HEK293 (cell line): Measurements from ENCODE around the gene DNAJC30.

Experiments used
- CTCF ChIA-PET: fragments of 350-600 bp; formaldehyde crosslinking; extraction: SDS; loops from one replicate; lab custom pipeline; 2021; ENCODE audit warnings: antibody characterized with exemption; lab: Yijun Ruan, JAX
- POLR2A ChIA-PET: fragments of 300-600 bp; formaldehyde crosslinking; extraction: SDS; loops from one replicate; lab custom pipeline; 2020; ENCODE audit warnings: antibody characterized with exemption, inconsistent platforms; lab: Yijun Ruan, JAX
- H3K27ac ChIP-seq: fragments of 200-500 bp; sonication (Bioruptor generic); 2 replicates; pipeline ENCODE4 v1.5.1; 2014; ENCODE audit warnings: low read depth, low read length, control low read depth, inconsistent platforms; ENCODE audit errors: extremely low read depth
- H3K36me3 ChIP-seq, 2 experiments: fragments of 200-500 bp in 1 of 2; sonication (Bioruptor generic) in 1 of 2; 1 replicate in 1 of 2; 2 replicates in 1 of 2; pipeline ENCODE4 v1.5.1; 2014 to 2017; ENCODE audit warnings: inconsistent platforms in 2 of 2, low read length in 2 of 2; ENCODE audit not compliant: control insufficient read depth in 2 of 2, insufficient read depth in 1 of 2
- H3K4me1 ChIP-seq: fragments of 200-500 bp; sonication (Bioruptor generic); 2 replicates; pipeline ENCODE4 v1.5.1; 2014; ENCODE audit warnings: mild to moderate bottlenecking, low read length, inconsistent platforms; ENCODE audit not compliant: control insufficient read depth, insufficient read depth
- H3K4me3 ChIP-seq: 2 replicates; pipeline ENCODE4 v1.5.1; 2011; ENCODE audit warnings: low read depth, mild to moderate bottlenecking, control low read depth, low read length, moderate library complexity
- H3K9me3 ChIP-seq: fragments of 200-500 bp; sonication (Bioruptor generic); 2 replicates; pipeline ENCODE4 v1.5.1; 2014; ENCODE audit warnings: low read depth, low read length, inconsistent platforms; ENCODE audit not compliant: control insufficient read depth, insufficient read depth
- GLIS1 ChIP-seq: fragments of 450-650 bp; formaldehyde crosslinking; IDR thresholded peaks from 2 replicates; pipeline ENCODE4 v1.5.1; 2016; ENCODE audit warnings: missing biosample characterization, missing genetic modification characterization
- GLIS2 ChIP-seq: fragments of 450-650 bp; formaldehyde crosslinking; IDR thresholded peaks from 2 replicates; pipeline ENCODE4 v1.5.1; 2016; ENCODE audit warnings: missing biosample characterization, missing genetic modification characterization
- PRDM2 ChIP-seq: fragments of 450-650 bp; formaldehyde crosslinking; IDR thresholded peaks from 2 replicates; pipeline ENCODE4 v1.5.1; 2016; ENCODE audit warnings: missing biosample characterization, missing genetic modification characterization, borderline replicate concordance
- ZBTB48 ChIP-seq: fragments of 450-650 bp; formaldehyde crosslinking; IDR thresholded peaks from 2 replicates; pipeline ENCODE4 v1.5.1; 2016; ENCODE audit warnings: missing biosample characterization, missing genetic modification characterization
- ZFP3 ChIP-seq: fragments of 450-650 bp; formaldehyde crosslinking; IDR thresholded peaks from 2 replicates; pipeline ENCODE4 v1.5.1; 2016; ENCODE audit warnings: low read depth, missing biosample characterization, missing genetic modification characterization
- ZNF121 ChIP-seq: fragments of 450-650 bp; formaldehyde crosslinking; IDR thresholded peaks from 2 replicates; pipeline ENCODE4 v1.5.1; 2016; ENCODE audit warnings: missing biosample characterization, missing genetic modification characterization
- ZNF140 ChIP-seq: fragments of 450-650 bp; formaldehyde crosslinking; IDR thresholded peaks from 2 replicates; pipeline ENCODE4 v1.5.1; 2016; ENCODE audit warnings: missing biosample characterization, missing genetic modification characterization
- ZNF214 ChIP-seq: fragments of 450-650 bp; formaldehyde crosslinking; IDR thresholded peaks from 2 replicates; pipeline ENCODE4 v1.5.1; 2017; ENCODE audit warnings: missing biosample characterization, mild to moderate bottlenecking, missing genetic modification characterization, borderline replicate concordance
- ZNF24 ChIP-seq: fragments of 450-650 bp; formaldehyde crosslinking; IDR thresholded peaks from 2 replicates; pipeline ENCODE4 v1.5.1; 2016; ENCODE audit warnings: missing biosample characterization, missing genetic modification characterization
- ZNF292 ChIP-seq: fragments of 450-650 bp; formaldehyde crosslinking; IDR thresholded peaks from 2 replicates; pipeline ENCODE4 v1.5.1; 2016; ENCODE audit warnings: low read depth, missing biosample characterization, missing genetic modification characterization, borderline replicate concordance
- ZNF354C ChIP-seq: fragments of 450-650 bp; formaldehyde crosslinking; IDR thresholded peaks from 2 replicates; pipeline ENCODE4 v1.5.1; 2016; ENCODE audit warnings: missing biosample characterization, missing genetic modification characterization, low read depth, borderline replicate concordance
- ZNF521 ChIP-seq: fragments of 450-650 bp; formaldehyde crosslinking; IDR thresholded peaks from 2 replicates; pipeline ENCODE4 v1.5.1; 2017; ENCODE audit warnings: missing biosample characterization, mild to moderate bottlenecking, missing genetic modification characterization
- ZNF596 ChIP-seq: fragments of 450-650 bp; IDR thresholded peaks from 2 replicates; pipeline ENCODE4 v1.5.0; 2018; ENCODE audit warnings: missing biosample characterization, mild to moderate bottlenecking, missing genetic modification characterization, moderate library complexity
- ZNF670 ChIP-seq: fragments of 450-650 bp; formaldehyde crosslinking; IDR thresholded peaks from 2 replicates; pipeline ENCODE4 v1.5.1; 2016; ENCODE audit warnings: missing biosample characterization, missing genetic modification characterization, low read depth
- ZSCAN5A ChIP-seq: fragments of 450-650 bp; formaldehyde crosslinking; IDR thresholded peaks from 2 replicates; pipeline ENCODE4 v1.5.1; 2016; ENCODE audit warnings: missing biosample characterization, missing genetic modification characterization

The DNAJC30 gene

GRCh38 chr7:73671857-73672445, 11.3 kb downstream of the DNAJC30 start:
- Histone ChIP-seq H3K4me1 (no peaks in the 10 kb centered on the region; the same call in 1 of the 2 replicates), H3K36me3 (peaks cover 0 to 8% of the 10 kb centered on the region in 2 experiments; a peak in 1 of 3 replicates), H3K4me3 (no peak overlapping the region), H3K27ac (no peak overlapping the region), H3K9me3 (no peaks in the 10 kb centered on the region)
- CTCF ChIA-PET: interaction anchor here (0.6 to 2.0 kb wide), 2 partner anchors 65 to 123 kb away, joined by 4 to 5 read pairs; no protein-coding TSS in a partner anchor
- TF ChIP-seq ZSCAN5A (tag by site-specific recombination) (no peak), ZNF292 (tag by site-specific recombination) (no peak), ZNF596 (no peak), ZBTB48 (tag by site-specific recombination) (0 out of 2 replicates have a peak, but pooled peaks have one; percentile 45), ZFP3 (tag by site-specific recombination) (no peak)
- POLR2A ChIA-PET: interaction anchor here (0.8 to 0.9 kb wide), 2 partner anchors 67 to 160 kb away, joined by 4 to 6 read pairs; partner anchors contain the start of gene ABHD11

GRCh38 chr7:73671322-73671661, 12.0 kb downstream of the DNAJC30 start:
- POLR2A ChIA-PET: interaction anchor here (0.8 to 0.9 kb wide), 2 partner anchors 67 to 159 kb away, joined by 4 to 6 read pairs; partner anchors contain the start of gene ABHD11
- H3K36me3 ChIP-seq: peaks cover 0 to 8% of the 10 kb centered on the region in 2 experiments; a peak in 1 of 3 replicates
- no peaks in the 10 kb centered on the region for H3K9me3 ChIP-seq
- H3K4me3 ChIP-seq: no peak overlapping the region
- no peaks in the 10 kb centered on the region; the same call in 1 of the 2 replicates for H3K4me1 ChIP-seq
- no peak overlapping the region for H3K27ac ChIP-seq
- TF ChIP-seq ZNF24 (tag by site-specific recombination): no peak
- no peak for TF ChIP-seq ZNF121
- TF ChIP-seq ZNF670 (tag by site-specific recombination): no peak
- no peak for TF ChIP-seq ZNF214 (tag by site-specific recombination)
- TF ChIP-seq PRDM2 (tag by site-specific recombination): no peak
- no peak for TF ChIP-seq ZNF354C (tag by site-specific recombination)
- TF ChIP-seq GLIS1: peak; percentile 36; the same call in 1 of the 2 replicates
- no peak for TF ChIP-seq ZNF521 (tag by site-specific recombination)
- TF ChIP-seq ZNF140: no peak
- 0 out of 2 replicates have a peak, but pooled peaks have one; percentile 9 for TF ChIP-seq GLIS2 (tag by site-specific recombination)
- CTCF ChIA-PET: interaction anchor here (0.6 kb wide), 1 partner anchor 122 kb away, joined by 5 read pairs; no protein-coding TSS in a partner anchor
